GM23338 (cell line): ENCODE data around the gene NRDE2. TPM values are rescaled to one million over a fixed set of nuclear protein-coding genes. Genes with fewer than 3 reads are reported as not detected.

Source experiments
- ATAC-seq: fragments of 200-7000 bp; cut with Tn5 transposase; 3 replicates; pipeline ENCODE4 v1.9.1; 2020
- DNase-seq: peaks from one replicate; pipeline ENCODE4 v3.0.0-alpha.2; 2015; ENCODE audit warnings: low spot score
- H2AFZ ChIP-seq: fragments of 200-600 bp; sonication (generic); 2 replicates; pipeline ENCODE4 v1.8.0; 2016; ENCODE audit warnings: antibody characterized with exemption, mild to moderate bottlenecking, moderate library complexity
- H3F3A ChIP-seq: fragments of 200-600 bp; sonication (generic); replicated peaks from 2 replicates; pipeline ENCODE4 v1.8.0; 2017; ENCODE audit warnings: antibody characterized with exemption, mixed run types, low read depth
- H3K27ac ChIP-seq: fragments of 200-600 bp; sonication (generic); 2 replicates; pipeline ENCODE4 v1.6.1; 2016; ENCODE audit warnings: low read depth
- H3K27me3 ChIP-seq: fragments of 200-600 bp; sonication (generic); 2 replicates; pipeline ENCODE4 v1.8.0; 2016; ENCODE audit warnings: mild to moderate bottlenecking, mixed run types, moderate library complexity; ENCODE audit not compliant: insufficient read depth
- H3K36me3 ChIP-seq: fragments of 200-600 bp; sonication (generic); 2 replicates; pipeline ENCODE4 v1.8.0; 2016; ENCODE audit warnings: mild to moderate bottlenecking; ENCODE audit not compliant: insufficient read depth
- H3K4me1 ChIP-seq: fragments of 200-600 bp; sonication (generic); 2 replicates; pipeline ENCODE4 v1.8.0; 2016; ENCODE audit warnings: mild to moderate bottlenecking, moderate library complexity; ENCODE audit not compliant: insufficient read depth
- H3K4me2 ChIP-seq: fragments of 200-600 bp; sonication (generic); 2 replicates; pipeline ENCODE4 v1.7.1; 2017; ENCODE audit warnings: mixed run types
- H3K4me3 ChIP-seq: fragments of 200-600 bp; sonication (generic); 2 replicates; pipeline ENCODE4 v1.6.1; 2016; ENCODE audit warnings: mixed run types
- H3K79me2 ChIP-seq: fragments of 200-600 bp; sonication (generic); replicated peaks from 2 replicates; pipeline ENCODE4 v1.8.0; 2017; ENCODE audit warnings: mild to moderate bottlenecking; ENCODE audit not compliant: insufficient read depth
- H3K9me2 ChIP-seq: fragments of 200-600 bp; sonication (generic); 2 replicates; pipeline ENCODE4 v1.8.0; 2017; ENCODE audit not compliant: insufficient read depth
- H4K20me1 ChIP-seq: fragments of 200-600 bp; sonication (generic); replicated peaks from 2 replicates; pipeline ENCODE4 v1.8.0; 2017; ENCODE audit warnings: mild to moderate bottlenecking; ENCODE audit not compliant: insufficient read depth
- H3K27ac Mint-ChIP-seq: 2 replicates; pipeline ENCODE4 v1.8.0; 2020; ENCODE audit warnings: inconsistent platforms, mild to moderate bottlenecking, moderate library complexity, mixed read lengths
- H3K27me3 Mint-ChIP-seq: 3 replicates; pipeline ENCODE4 v1.8.0; 2022; ENCODE audit warnings: low read depth, mild to moderate bottlenecking, moderate library complexity, mixed read lengths, inconsistent platforms; ENCODE audit not compliant: insufficient read depth, poor library complexity
- H3K36me3 Mint-ChIP-seq: 3 replicates; pipeline ENCODE4 v1.8.0; 2021; ENCODE audit warnings: low read depth, mild to moderate bottlenecking, inconsistent platforms, moderate library complexity, mixed read lengths
- H3K4me1 Mint-ChIP-seq: 3 replicates; pipeline ENCODE4 v1.8.0; 2020; ENCODE audit warnings: mild to moderate bottlenecking, inconsistent platforms, mixed read lengths
- H3K4me3 Mint-ChIP-seq: 3 replicates; pipeline ENCODE4 v1.8.0; 2021; ENCODE audit warnings: moderate library complexity, mild to moderate bottlenecking, inconsistent platforms, mixed read lengths
- H3K9me3 Mint-ChIP-seq: 3 replicates; pipeline ENCODE4 v1.8.0; 2020; ENCODE audit warnings: moderate library complexity, mild to moderate bottlenecking, inconsistent platforms, mixed read lengths
- CREB1 ChIP-seq: fragments of 250-450 bp; sonication (Bioruptor Pico); IDR thresholded peaks from 2 replicates; pipeline ENCODE4 v1.5.0; 2020; ENCODE audit warnings: low read depth, mild to moderate bottlenecking, moderate library complexity
- EZH2 ChIP-seq: fragments of 200-600 bp; sonication (generic); IDR thresholded peaks from one replicate; pipeline ENCODE4 v1.8.0; 2017; ENCODE audit warnings: antibody characterized with exemption, mild to moderate bottlenecking, low read depth; ENCODE audit not compliant: unreplicated experiment
- EZH2phosphoT487 ChIP-seq: fragments of 200-600 bp; sonication (generic); IDR thresholded peaks from one replicate; pipeline ENCODE4 v1.8.1; 2018; ENCODE audit warnings: antibody characterized with exemption; ENCODE audit not compliant: unreplicated experiment
- JUNB ChIP-seq: IDR thresholded peaks from one replicate; pipeline ENCODE4 v1.6.1; 2016; ENCODE audit warnings: antibody characterized with exemption; ENCODE audit not compliant: unreplicated experiment
- NANOG ChIP-seq: IDR thresholded peaks from 2 replicates; pipeline ENCODE4 v1.6.1; 2016; ENCODE audit warnings: antibody characterized with exemption, borderline replicate concordance
- POLR2AphosphoS5 ChIP-seq: IDR thresholded peaks from 2 replicates; pipeline ENCODE4 v1.6.1; 2016; ENCODE audit warnings: antibody characterized with exemption, low read depth
- STAT1 ChIP-seq: IDR thresholded peaks from one replicate; pipeline ENCODE4 v1.6.1; 2016; ENCODE audit warnings: antibody characterized with exemption; ENCODE audit not compliant: unreplicated experiment
- ZNF114 ChIP-seq: fragments of 250-450 bp; sonication (Bioruptor Pico); IDR thresholded peaks from 2 replicates; pipeline ENCODE4 v1.5.0; 2020; ENCODE audit warnings: mild to moderate bottlenecking, moderate library complexity
- ZNF331 ChIP-seq: fragments of 250-450 bp; sonication (Bioruptor Pico); IDR thresholded peaks from 2 replicates; pipeline ENCODE4 v1.5.0; 2020; ENCODE audit warnings: low read depth, mild to moderate bottlenecking, moderate library complexity
- polyA plus RNA-seq: library from polyadenylated mRNA; unstranded; fragments of >200 nt; fragmentation: Nextera tagmentation; extraction: Ambion mirVana; gene quantifications from 2 replicates; pipeline ENCODE4 v1.2.1, GENCODE V29; 2016
- total RNA-seq: library from RNA; depleted of rRNA; stranded (reverse); fragments of >200 nt; shearing (Covaris generic); gene quantifications from 2 replicates; pipeline ENCODE4 v1.2.3, GENCODE V29; 2014
- TF ChIP-seq, protein P1 (sequence below): IDR thresholded peaks from 2 replicates; pipeline ENCODE4 v1.6.1; 2016; ENCODE audit warnings: antibody characterized with exemption
- TF ChIP-seq, protein P2 (sequence below): IDR thresholded peaks from one replicate; pipeline ENCODE4 v1.6.1; 2018; ENCODE audit warnings: antibody characterized with exemption; ENCODE audit not compliant: unreplicated experiment
- TF ChIP-seq, protein P3 (sequence below): fragments of 250-450 bp; sonication (Bioruptor Pico); IDR thresholded peaks from 2 replicates; pipeline ENCODE4 v1.5.0; 2020; ENCODE audit warnings: mild to moderate bottlenecking, moderate library complexity
- TF ChIP-seq, protein P4 (sequence below), 2 experiments: fragments of 200-600 bp in 1 of 2; sonication (generic) in 1 of 2; conservative IDR thresholded peaks; 2 replicates each; pipeline versions ENCODE4 v1.5.1 to v1.6.1; 2016 to 2017; ENCODE audit warnings: antibody characterized with exemption in 2 of 2, low read depth in 2 of 2, mild to moderate bottlenecking in 2 of 2, moderate library complexity in 1 of 2

NRDE2 gene
- total and polyA plus RNA-seq, 2 experiments from 2014 or later: 9.8 to 20.6 TPM

DNA sequence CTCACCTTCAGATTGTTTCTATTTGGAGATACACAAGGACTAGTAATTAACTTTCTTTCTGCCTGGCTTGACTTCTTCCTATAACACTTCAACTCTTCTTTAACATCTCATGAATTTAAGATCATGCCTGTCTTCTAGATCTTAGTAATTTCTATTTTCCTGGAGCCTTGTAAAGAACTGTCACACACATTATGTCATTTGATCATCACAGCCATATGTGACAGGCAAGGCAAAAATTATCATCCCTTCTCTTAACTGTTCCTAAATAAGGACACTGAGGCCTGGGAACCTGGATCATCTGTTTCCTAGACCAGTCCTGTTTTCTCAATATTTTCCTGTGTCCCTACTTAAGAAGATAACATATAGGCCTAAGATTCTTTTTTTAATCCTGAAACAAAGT is 27.2 kb downstream of the NRDE2 start:
- H3K36me3 Mint-ChIP-seq: peaks cover 36% of the 10 kb centered on the region

More for the DNA sequence above, 27.2 kb downstream of the NRDE2 start:
- Histone ChIP-seq H3K4me1 (peaks cover 40% of the 10 kb centered on the region), H3F3A (peaks cover 3% of the 10 kb centered on the region; the same call in 1 of the 2 replicates), H4K20me1 (0 out of 2 replicates have a peak, but pooled peaks cover 5% of the 10 kb centered on the region), H3K4me3 (no peak overlapping the region), H3K27ac (no peak overlapping the region), H3K36me3 (peaks cover 3% of the 10 kb centered on the region; the same call in 1 of the 2 replicates), H3K79me2 (0 out of 2 replicates have a peak, but pooled peaks cover 3% of the 10 kb centered on the region), H2AFZ (no peak overlapping the region), H3K4me2 (no peak overlapping the region), H3K9me2 (no peaks in the 10 kb centered on the region), H3K27me3 (no peaks in the 10 kb centered on the region)
- no peak overlapping the region for H3K4me3 Mint-ChIP-seq
- peaks cover 53% of the 10 kb centered on the region for H3K4me1 Mint-ChIP-seq
- TF ChIP-seq NANOG (no peak), JUNB (no peak), POLR2AphosphoS5 (no peak), STAT1 (no peak), CREB1 (CRISPR knock-in tag) (no peak), EZH2phosphoT487 (no peak), EZH2 (no peak), ZNF114 (CRISPR knock-in tag) (no peak), ZNF331 (CRISPR knock-in tag) (no peak)
- TF ChIP-seq, protein P1, sequence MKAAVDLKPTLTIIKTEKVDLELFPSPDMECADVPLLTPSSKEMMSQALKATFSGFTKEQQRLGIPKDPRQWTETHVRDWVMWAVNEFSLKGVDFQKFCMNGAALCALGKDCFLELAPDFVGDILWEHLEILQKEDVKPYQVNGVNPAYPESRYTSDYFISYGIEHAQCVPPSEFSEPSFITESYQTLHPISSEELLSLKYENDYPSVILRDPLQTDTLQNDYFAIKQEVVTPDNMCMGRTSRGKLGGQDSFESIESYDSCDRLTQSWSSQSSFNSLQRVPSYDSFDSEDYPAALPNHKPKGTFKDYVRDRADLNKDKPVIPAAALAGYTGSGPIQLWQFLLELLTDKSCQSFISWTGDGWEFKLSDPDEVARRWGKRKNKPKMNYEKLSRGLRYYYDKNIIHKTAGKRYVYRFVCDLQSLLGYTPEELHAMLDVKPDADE: no peak
- TF ChIP-seq, protein P2, sequence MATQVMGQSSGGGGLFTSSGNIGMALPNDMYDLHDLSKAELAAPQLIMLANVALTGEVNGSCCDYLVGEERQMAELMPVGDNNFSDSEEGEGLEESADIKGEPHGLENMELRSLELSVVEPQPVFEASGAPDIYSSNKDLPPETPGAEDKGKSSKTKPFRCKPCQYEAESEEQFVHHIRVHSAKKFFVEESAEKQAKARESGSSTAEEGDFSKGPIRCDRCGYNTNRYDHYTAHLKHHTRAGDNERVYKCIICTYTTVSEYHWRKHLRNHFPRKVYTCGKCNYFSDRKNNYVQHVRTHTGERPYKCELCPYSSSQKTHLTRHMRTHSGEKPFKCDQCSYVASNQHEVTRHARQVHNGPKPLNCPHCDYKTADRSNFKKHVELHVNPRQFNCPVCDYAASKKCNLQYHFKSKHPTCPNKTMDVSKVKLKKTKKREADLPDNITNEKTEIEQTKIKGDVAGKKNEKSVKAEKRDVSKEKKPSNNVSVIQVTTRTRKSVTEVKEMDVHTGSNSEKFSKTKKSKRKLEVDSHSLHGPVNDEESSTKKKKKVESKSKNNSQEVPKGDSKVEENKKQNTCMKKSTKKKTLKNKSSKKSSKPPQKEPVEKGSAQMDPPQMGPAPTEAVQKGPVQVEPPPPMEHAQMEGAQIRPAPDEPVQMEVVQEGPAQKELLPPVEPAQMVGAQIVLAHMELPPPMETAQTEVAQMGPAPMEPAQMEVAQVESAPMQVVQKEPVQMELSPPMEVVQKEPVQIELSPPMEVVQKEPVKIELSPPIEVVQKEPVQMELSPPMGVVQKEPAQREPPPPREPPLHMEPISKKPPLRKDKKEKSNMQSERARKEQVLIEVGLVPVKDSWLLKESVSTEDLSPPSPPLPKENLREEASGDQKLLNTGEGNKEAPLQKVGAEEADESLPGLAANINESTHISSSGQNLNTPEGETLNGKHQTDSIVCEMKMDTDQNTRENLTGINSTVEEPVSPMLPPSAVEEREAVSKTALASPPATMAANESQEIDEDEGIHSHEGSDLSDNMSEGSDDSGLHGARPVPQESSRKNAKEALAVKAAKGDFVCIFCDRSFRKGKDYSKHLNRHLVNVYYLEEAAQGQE: no peak
- TF ChIP-seq, protein P3, sequence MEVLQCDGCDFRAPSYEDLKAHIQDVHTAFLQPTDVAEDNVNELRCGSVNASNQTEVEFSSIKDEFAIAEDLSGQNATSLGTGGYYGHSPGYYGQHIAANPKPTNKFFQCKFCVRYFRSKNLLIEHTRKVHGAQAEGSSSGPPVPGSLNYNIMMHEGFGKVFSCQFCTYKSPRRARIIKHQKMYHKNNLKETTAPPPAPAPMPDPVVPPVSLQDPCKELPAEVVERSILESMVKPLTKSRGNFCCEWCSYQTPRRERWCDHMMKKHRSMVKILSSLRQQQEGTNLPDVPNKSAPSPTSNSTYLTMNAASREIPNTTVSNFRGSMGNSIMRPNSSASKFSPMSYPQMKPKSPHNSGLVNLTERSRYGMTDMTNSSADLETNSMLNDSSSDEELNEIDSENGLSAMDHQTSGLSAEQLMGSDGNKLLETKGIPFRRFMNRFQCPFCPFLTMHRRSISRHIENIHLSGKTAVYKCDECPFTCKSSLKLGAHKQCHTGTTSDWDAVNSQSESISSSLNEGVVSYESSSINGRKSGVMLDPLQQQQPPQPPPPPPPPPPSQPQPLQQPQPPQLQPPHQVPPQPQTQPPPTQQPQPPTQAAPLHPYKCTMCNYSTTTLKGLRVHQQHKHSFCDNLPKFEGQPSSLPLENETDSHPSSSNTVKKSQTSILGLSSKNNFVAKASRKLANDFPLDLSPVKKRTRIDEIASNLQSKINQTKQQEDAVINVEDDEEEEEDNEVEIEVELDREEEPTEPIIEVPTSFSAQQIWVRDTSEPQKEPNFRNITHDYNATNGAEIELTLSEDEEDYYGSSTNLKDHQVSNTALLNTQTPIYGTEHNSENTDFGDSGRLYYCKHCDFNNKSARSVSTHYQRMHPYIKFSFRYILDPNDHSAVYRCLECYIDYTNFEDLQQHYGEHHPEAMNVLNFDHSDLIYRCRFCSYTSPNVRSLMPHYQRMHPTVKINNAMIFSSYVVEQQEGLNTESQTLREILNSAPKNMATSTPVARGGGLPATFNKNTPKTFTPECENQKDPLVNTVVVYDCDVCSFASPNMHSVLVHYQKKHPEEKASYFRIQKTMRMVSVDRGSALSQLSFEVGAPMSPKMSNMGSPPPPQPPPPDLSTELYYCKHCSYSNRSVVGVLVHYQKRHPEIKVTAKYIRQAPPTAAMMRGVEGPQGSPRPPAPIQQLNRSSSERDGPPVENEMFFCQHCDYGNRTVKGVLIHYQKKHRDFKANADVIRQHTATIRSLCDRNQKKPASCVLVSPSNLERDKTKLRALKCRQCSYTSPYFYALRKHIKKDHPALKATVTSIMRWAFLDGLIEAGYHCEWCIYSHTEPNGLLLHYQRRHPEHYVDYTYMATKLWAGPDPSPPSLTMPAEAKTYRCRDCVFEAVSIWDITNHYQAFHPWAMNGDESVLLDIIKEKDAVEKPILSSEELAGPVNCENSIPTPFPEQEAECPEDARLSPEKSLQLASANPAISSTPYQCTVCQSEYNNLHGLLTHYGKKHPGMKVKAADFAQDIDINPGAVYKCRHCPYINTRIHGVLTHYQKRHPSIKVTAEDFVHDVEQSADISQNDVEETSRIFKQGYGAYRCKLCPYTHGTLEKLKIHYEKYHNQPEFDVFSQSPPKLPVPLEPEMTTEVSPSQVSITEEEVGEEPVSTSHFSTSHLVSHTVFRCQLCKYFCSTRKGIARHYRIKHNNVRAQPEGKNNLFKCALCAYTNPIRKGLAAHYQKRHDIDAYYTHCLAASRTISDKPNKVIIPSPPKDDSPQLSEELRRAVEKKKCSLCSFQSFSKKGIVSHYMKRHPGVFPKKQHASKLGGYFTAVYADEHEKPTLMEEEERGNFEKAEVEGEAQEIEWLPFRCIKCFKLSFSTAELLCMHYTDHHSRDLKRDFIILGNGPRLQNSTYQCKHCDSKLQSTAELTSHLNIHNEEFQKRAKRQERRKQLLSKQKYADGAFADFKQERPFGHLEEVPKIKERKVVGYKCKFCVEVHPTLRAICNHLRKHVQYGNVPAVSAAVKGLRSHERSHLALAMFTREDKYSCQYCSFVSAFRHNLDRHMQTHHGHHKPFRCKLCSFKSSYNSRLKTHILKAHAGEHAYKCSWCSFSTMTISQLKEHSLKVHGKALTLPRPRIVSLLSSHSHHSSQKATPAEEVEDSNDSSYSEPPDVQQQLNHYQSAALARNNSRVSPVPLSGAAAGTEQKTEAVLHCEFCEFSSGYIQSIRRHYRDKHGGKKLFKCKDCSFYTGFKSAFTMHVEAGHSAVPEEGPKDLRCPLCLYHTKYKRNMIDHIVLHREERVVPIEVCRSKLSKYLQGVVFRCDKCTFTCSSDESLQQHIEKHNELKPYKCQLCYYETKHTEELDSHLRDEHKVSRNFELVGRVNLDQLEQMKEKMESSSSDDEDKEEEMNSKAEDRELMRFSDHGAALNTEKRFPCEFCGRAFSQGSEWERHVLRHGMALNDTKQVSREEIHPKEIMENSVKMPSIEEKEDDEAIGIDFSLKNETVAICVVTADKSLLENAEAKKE (CRISPR knock-in tag): no peak
- TF ChIP-seq, protein P4, sequence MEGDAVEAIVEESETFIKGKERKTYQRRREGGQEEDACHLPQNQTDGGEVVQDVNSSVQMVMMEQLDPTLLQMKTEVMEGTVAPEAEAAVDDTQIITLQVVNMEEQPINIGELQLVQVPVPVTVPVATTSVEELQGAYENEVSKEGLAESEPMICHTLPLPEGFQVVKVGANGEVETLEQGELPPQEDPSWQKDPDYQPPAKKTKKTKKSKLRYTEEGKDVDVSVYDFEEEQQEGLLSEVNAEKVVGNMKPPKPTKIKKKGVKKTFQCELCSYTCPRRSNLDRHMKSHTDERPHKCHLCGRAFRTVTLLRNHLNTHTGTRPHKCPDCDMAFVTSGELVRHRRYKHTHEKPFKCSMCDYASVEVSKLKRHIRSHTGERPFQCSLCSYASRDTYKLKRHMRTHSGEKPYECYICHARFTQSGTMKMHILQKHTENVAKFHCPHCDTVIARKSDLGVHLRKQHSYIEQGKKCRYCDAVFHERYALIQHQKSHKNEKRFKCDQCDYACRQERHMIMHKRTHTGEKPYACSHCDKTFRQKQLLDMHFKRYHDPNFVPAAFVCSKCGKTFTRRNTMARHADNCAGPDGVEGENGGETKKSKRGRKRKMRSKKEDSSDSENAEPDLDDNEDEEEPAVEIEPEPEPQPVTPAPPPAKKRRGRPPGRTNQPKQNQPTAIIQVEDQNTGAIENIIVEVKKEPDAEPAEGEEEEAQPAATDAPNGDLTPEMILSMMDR (conservative IDR thresholded peaks at IDR 0.05; ENCODE audit: low read depth in 2 of 2): no peak
- ATAC-seq (no peak), DNase-seq (no peak)
- H3K9me3 Mint-ChIP-seq: peaks cover 9% of the 10 kb centered on the region
- H3K27me3 Mint-ChIP-seq: peaks cover 8% of the 10 kb centered on the region
- no peak overlapping the region for H3K27ac Mint-ChIP-seq
